ENCODE measurements around the gene AP3B1.

Gene AP3B1

GRCh38 chr5:78294248-78295034 is at the start of gene AP3B1:
AP3B1 (minus strand) TSS chr5:78294698; CDS start chr5:78294579, 119 bp downstream.
- peak; percentile 98 for DNase-seq (ENCODE audit: low read depth in 2 of 2)

GRCh38 chr5:78341440-78341839 is 46.9 kb upstream of the AP3B1 start:
- DNase-seq (ENCODE audit: low read depth in 2 of 2), result no peak

GRCh38 chr5:78339617-78340436 is 45.3 kb upstream of the AP3B1 start:
- DNase-seq (ENCODE audit: low read depth in 2 of 2), result no peak

- no peak for DNase-seq (ENCODE audit: low read depth in 2 of 2)
Measured at GRCh38 chr5:78336698-78337097, 42.2 kb upstream of the AP3B1 start.

- DNase-seq (ENCODE audit: low read depth in 2 of 2), result no peak
Measured at GRCh38 chr5:78335976-78336375, 41.5 kb upstream of the AP3B1 start.

GRCh38 chr5:78334811-78335210 is 40.3 kb upstream of the AP3B1 start:
- no peak for DNase-seq (ENCODE audit: low read depth in 2 of 2)

GRCh38 chr5:78331523-78332080 is 37.1 kb upstream of the AP3B1 start:
- DNase-seq (ENCODE audit: low read depth in 2 of 2), result no peak

GRCh38 chr5:78328585-78329173 is 34.2 kb upstream of the AP3B1 start:
- DNase-seq (ENCODE audit: low read depth in 2 of 2), result no peak

GRCh38 chr5:78327761-78328510 is 33.4 kb upstream of the AP3B1 start:
- DNase-seq (ENCODE audit: low read depth in 2 of 2), result no peak

- DNase-seq (ENCODE audit: low read depth in 2 of 2), result no peak
Measured at GRCh38 chr5:78326930-78327329, 32.4 kb upstream of the AP3B1 start.

GRCh38 chr5:78323241-78323640 is 28.7 kb upstream of the AP3B1 start:
- DNase-seq (ENCODE audit: low read depth in 2 of 2), result no peak

GRCh38 chr5:78320401-78320800 is 25.9 kb upstream of the AP3B1 start:
- DNase-seq (ENCODE audit: low read depth in 2 of 2), result no peak

GRCh38 chr5:78318337-78318736 is 23.8 kb upstream of the AP3B1 start:
- DNase-seq (ENCODE audit: low read depth in 2 of 2), result no peak

- DNase-seq (ENCODE audit: low read depth in 2 of 2), result no peak
Measured at GRCh38 chr5:78317515-78317914, 23.0 kb upstream of the AP3B1 start.

GRCh38 chr5:78308703-78309102 is 14.2 kb upstream of the AP3B1 start:
- DNase-seq (ENCODE audit: low read depth in 2 of 2), result no peak

- no peak for DNase-seq (ENCODE audit: low read depth in 2 of 2)
Measured at GRCh38 chr5:78300464-78301045, 6.1 kb upstream of the AP3B1 start.

- peak; percentile 13 to 18 for DNase-seq (ENCODE audit: low read depth in 2 of 2)
Measured at GRCh38 chr5:78295035-78295961, 800 bp upstream of the AP3B1 start.

- DNase-seq (ENCODE audit: low read depth in 2 of 2), result no peak
Measured at GRCh38 chr5:78293851-78294247, 649 bp downstream of the AP3B1 start.

GRCh38 chr5:78291687-78292086 is 2.8 kb downstream of the AP3B1 start:
- DNase-seq (ENCODE audit: low read depth in 2 of 2), result no peak

- DNase-seq (ENCODE audit: low read depth in 2 of 2), result no peak
Measured at GRCh38 chr5:78289911-78290310, 4.6 kb downstream of the AP3B1 start.
